ENCODE measurements around the gene TEAD1. TPM values are rescaled to one million over a fixed set of nuclear protein-coding genes. Genes with fewer than 3 reads are reported as not detected.

The TEAD1 gene
- total and polyA plus RNA-seq, 2 donors (not counting 3 experiments of a cell fraction or from before 2014, with no cell fraction given) = 15.3 to 49.0 TPM

DNA sequence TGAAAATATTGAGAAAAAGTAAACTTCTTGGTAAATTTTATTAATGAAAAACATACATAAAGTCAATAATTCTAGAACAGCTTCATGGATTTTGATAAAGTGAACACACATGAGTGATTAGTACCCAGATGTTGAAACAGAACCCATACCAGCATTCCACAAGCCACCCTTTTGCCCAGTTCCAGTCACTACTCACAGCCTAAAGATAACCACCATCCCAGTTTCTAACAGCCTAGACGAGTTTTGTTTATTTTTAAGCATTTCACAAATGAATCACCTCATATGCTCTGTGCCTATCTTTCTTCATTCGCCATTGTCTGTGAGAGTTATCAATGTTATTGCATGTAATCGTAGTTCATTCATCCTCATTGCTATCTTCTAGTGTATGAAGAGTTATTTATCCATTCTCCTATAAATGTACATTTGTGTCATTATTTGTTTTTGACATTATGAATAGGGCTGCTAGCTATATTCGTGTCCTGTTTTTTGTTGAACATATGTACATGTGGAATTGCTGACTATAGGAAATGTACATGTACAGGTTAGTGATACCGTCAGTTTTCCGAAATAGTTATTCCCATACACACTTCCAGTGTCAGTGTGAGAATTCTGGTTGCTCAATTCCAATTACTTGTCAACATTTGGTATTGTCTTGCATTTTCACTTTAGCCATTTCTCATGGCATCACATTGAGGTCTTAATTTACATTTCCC is 44.5 kb upstream of the TEAD1 start:
- ChIA-PET CTCF (interaction anchor here (0.6 kb wide), 1 partner anchor 27 kb away, joined by 3 read pairs; no protein-coding TSS in a partner anchor), POLR2A (no interaction called here)
- FAIRE-seq = peak; percentile 33
- H3K4me2 ChIP-seq (ENCODE audit: insufficient read depth, low read length) = no peak overlapping the region
- no peak overlapping the region for H3K27ac ChIP-seq (ENCODE audit: insufficient read depth, low read depth, low read length)
- no TSS peak for BruUV-seq (replicated peaks)
- H3K4me1 ChIP-seq (ENCODE audit: control insufficient read depth, extremely low read depth, insufficient read depth, low read length) = no peaks in the 10 kb centered on the region
- H3K9me3 ChIP-seq (replicated peaks; ENCODE audit: control insufficient read depth, insufficient read depth, low read length) = no peaks in the 10 kb centered on the region
- no peak overlapping the region for H2AFZ ChIP-seq (ENCODE audit: low read depth, low read length)
- intact Hi-C loops (cut with micrococcal nuclease) (no loop called here), dilution Hi-C loops (cut with MboI; ENCODE audit: extremely low pct_ligation_motif_present, low sequenced_read_pairs) (no loop called here)
- DNase-seq (ENCODE audit: low read depth, low spot score) = no peak
- no peak for TF ChIP-seq MAX (IDR thresholded peaks at IDR 0.05; ENCODE audit: insufficient read depth, insufficient read length)
- TF ChIP-seq GATA2 (IDR thresholded peaks at IDR 0.05; ENCODE audit: insufficient read depth, insufficient read length, low read depth, low read length) = no peak
- TF ChIP-seq EZH2 (IDR thresholded peaks at IDR 0.05; ENCODE audit: borderline replicate concordance, low read depth, low read length, severe bottlenecking) = no peak
- no peaks in the 10 kb centered on the region for H4K20me1 ChIP-seq (replicated peaks; ENCODE audit: control insufficient read depth, extremely low read depth, insufficient read depth, low read length)
- H3K9ac ChIP-seq (replicated peaks; ENCODE audit: extremely low read depth, insufficient read depth, low read length) = no peak overlapping the region
- peaks cover 0 to 5% of the 10 kb centered on the region in 2 experiments for H3K27me3 ChIP-seq (ENCODE audit: control insufficient read depth in 2 of 2, insufficient read depth in 2 of 2, low read length in 2 of 2)
- no peaks in the 10 kb centered on the region for H3K9me1 ChIP-seq (replicated peaks; ENCODE audit: control insufficient read depth, extremely low read depth, insufficient read depth, low read length)
- H3K36me3 ChIP-seq (ENCODE audit: control insufficient read depth in 2 of 2, extremely low read depth in 1 of 2, insufficient read depth in 2 of 2, low read length in 2 of 2) = no peaks in the 10 kb centered on the region
- no peak overlapping the region for H3K4me3 ChIP-seq (replicated peaks in 1 of 3; ENCODE audit: insufficient read depth in 1 of 3, low read depth in 1 of 3, low read length in 3 of 3)
- no peaks in the 10 kb centered on the region for H3K79me2 ChIP-seq (ENCODE audit: control insufficient read depth, insufficient read depth, low read length)

- no peak for FAIRE-seq
- ChIA-PET CTCF (no interaction called here), POLR2A (no interaction called here)
- H3K9me1 ChIP-seq (replicated peaks; ENCODE audit: control insufficient read depth, extremely low read depth, insufficient read depth, low read length) = no peaks in the 10 kb centered on the region
- TF ChIP-seq EZH2 (IDR thresholded peaks at IDR 0.05; ENCODE audit: borderline replicate concordance, low read depth, low read length, severe bottlenecking) = no peak
- TF ChIP-seq GATA2 (IDR thresholded peaks at IDR 0.05; ENCODE audit: insufficient read depth, insufficient read length, low read depth, low read length) = no peak
- no peak for TF ChIP-seq FOS (IDR thresholded peaks at IDR 0.05; ENCODE audit: borderline replicate concordance, insufficient read depth, low read length)
- no peak for TF ChIP-seq MYC (IDR thresholded peaks at IDR 0.05; ENCODE audit: low read depth, low read length)
- no peak for TF ChIP-seq POLR2AphosphoS5 (IDR thresholded peaks at IDR 0.05; ENCODE audit: insufficient read depth, low read depth, low read length)
- TF ChIP-seq CTCF (IDR thresholded peaks at IDR 0.05; ENCODE audit: extremely low read depth in 1 of 2, insufficient read depth in 1 of 2, low read depth in 1 of 2, low read length in 2 of 2) = no peak
- no peak for TF ChIP-seq POLR2A (IDR thresholded peaks at IDR 0.05; ENCODE audit: low read depth, low read length)
- TF ChIP-seq MAX (IDR thresholded peaks at IDR 0.05; ENCODE audit: insufficient read depth, insufficient read length) = no peak
- no peak for TF ChIP-seq JUN (IDR thresholded peaks at IDR 0.05; ENCODE audit: borderline replicate concordance, insufficient read depth, insufficient read length, low read depth)
- H3K27ac ChIP-seq (ENCODE audit: insufficient read depth, low read depth, low read length) = no peak overlapping the region
- H3K4me1 ChIP-seq (ENCODE audit: control insufficient read depth, extremely low read depth, insufficient read depth, low read length) = no peaks in the 10 kb centered on the region
- no peaks in the 10 kb centered on the region for H3K36me3 ChIP-seq (ENCODE audit: control insufficient read depth in 2 of 2, extremely low read depth in 1 of 2, insufficient read depth in 2 of 2, low read length in 2 of 2)
- no peak overlapping the region for H3K9ac ChIP-seq (replicated peaks; ENCODE audit: extremely low read depth, insufficient read depth, low read length)
- H3K27me3 ChIP-seq (ENCODE audit: control insufficient read depth in 2 of 2, insufficient read depth in 2 of 2, low read length in 2 of 2) = peaks cover 0 to 5% of the 10 kb centered on the region in 2 experiments
- H3K4me2 ChIP-seq (ENCODE audit: insufficient read depth, low read length) = no peak overlapping the region
- BruUV-seq (replicated peaks) = no TSS peak
- no peak overlapping the region for H2AFZ ChIP-seq (ENCODE audit: low read depth, low read length)
- no peak for DNase-seq (ENCODE audit: low read depth, low spot score)
- no peaks in the 10 kb centered on the region for H3K9me3 ChIP-seq (replicated peaks; ENCODE audit: control insufficient read depth, insufficient read depth, low read length)
- intact Hi-C loops (cut with micrococcal nuclease) = no loop called here
- no peaks in the 10 kb centered on the region for H3K79me2 ChIP-seq (ENCODE audit: control insufficient read depth, insufficient read depth, low read length)
- no peaks in the 10 kb centered on the region for H4K20me1 ChIP-seq (replicated peaks; ENCODE audit: control insufficient read depth, extremely low read depth, insufficient read depth, low read length)
- H3K4me3 ChIP-seq (replicated peaks in 1 of 3; ENCODE audit: insufficient read depth in 1 of 3, low read depth in 1 of 3, low read length in 3 of 3) = no peak overlapping the region
- dilution Hi-C loops (cut with MboI; ENCODE audit: extremely low pct_ligation_motif_present, low sequenced_read_pairs) = no loop called here
These were observed 42.6 kb upstream of the TEAD1 start for GRCh38 chr11:12631651-12632050.
